Nephron (organoid): Measurements from ENCODE around the gene PCBD1.

Source experiments
- H3K27ac Mint-ChIP-seq, 3 experiments: 2 replicates each; pipeline ENCODE4 v1.8.0; 2020; ENCODE audit warnings: mixed read lengths in 3 of 3, mild to moderate bottlenecking in 2 of 3, moderate library complexity in 1 of 3
- H3K27me3 Mint-ChIP-seq: 2 replicates; pipeline ENCODE4 v1.8.0; 2021; ENCODE audit warnings: low read depth, mild to moderate bottlenecking, moderate library complexity, mixed read lengths
- H3K36me3 Mint-ChIP-seq: 2 replicates; pipeline ENCODE4 v1.8.0; 2020; ENCODE audit warnings: low read depth, mixed read lengths
- H3K4me1 Mint-ChIP-seq: 2 replicates; pipeline ENCODE4 v1.8.0; 2020; ENCODE audit warnings: mixed read lengths
- H3K4me3 Mint-ChIP-seq, 3 experiments: 2 replicates each; pipeline ENCODE4 v1.8.0; 2020; ENCODE audit warnings: mild to moderate bottlenecking in 3 of 3, mixed read lengths in 3 of 3, moderate library complexity in 2 of 3
- H3K9me3 Mint-ChIP-seq: 2 replicates; pipeline ENCODE4 v1.8.0; 2020; ENCODE audit warnings: mixed read lengths
- CTCF ChIP-seq, 3 experiments: fragments of 200-600 bp; sonication (generic); IDR thresholded peaks; one replicate each; pipeline ENCODE4 v1.5.0; 2021; ENCODE audit warnings: antibody characterized with exemption in 3 of 3; ENCODE audit not compliant: unreplicated experiment in 3 of 3

The PCBD1 gene

GRCh38 chr10:70886921-70887665, 1.3 kb downstream of the PCBD1 start:
- H3K36me3 Mint-ChIP-seq: peaks cover 27% of the 10 kb centered on the region
- H3K27ac Mint-ChIP-seq: peak overlapping the region in 2 of 3 experiments; percentile 48 to 83
- H3K9me3 Mint-ChIP-seq: no peaks in the 10 kb centered on the region
- peak overlapping the region; percentile 83 to 85 (median 84) for H3K4me3 Mint-ChIP-seq
- H3K27me3 Mint-ChIP-seq: no peaks in the 10 kb centered on the region
- peaks cover 38% of the 10 kb centered on the region for H3K4me1 Mint-ChIP-seq
- no peak for TF ChIP-seq CTCF (IDR thresholded peaks at IDR 0.05; ENCODE audit: unreplicated experiment in 3 of 3)

GRCh38 chr10:70885931-70886903, 2.1 kb downstream of the PCBD1 start:
- TF ChIP-seq CTCF (IDR thresholded peaks at IDR 0.05; ENCODE audit: unreplicated experiment in 3 of 3): no peak
- Mint-ChIP-seq H3K4me1 (peaks cover 29% of the 10 kb centered on the region), H3K4me3 (peak overlapping the region; percentile 50 to 85 (median 84)), H3K27ac (no peak overlapping the region), H3K27me3 (no peaks in the 10 kb centered on the region), H3K36me3 (peaks cover 32% of the 10 kb centered on the region), H3K9me3 (no peaks in the 10 kb centered on the region)

GRCh38 chr10:70885481-70885880, 2.9 kb downstream of the PCBD1 start:
- Mint-ChIP-seq H3K4me3 (peak overlapping the region in 1 of 3 experiments; percentile 28), H3K36me3 (peaks cover 32% of the 10 kb centered on the region), H3K27me3 (no peaks in the 10 kb centered on the region), H3K27ac (no peak overlapping the region), H3K9me3 (no peaks in the 10 kb centered on the region), H3K4me1 (peaks cover 22% of the 10 kb centered on the region)
- TF ChIP-seq CTCF (IDR thresholded peaks at IDR 0.05; ENCODE audit: unreplicated experiment in 3 of 3): no peak

- TF ChIP-seq CTCF (IDR thresholded peaks at IDR 0.05; ENCODE audit: unreplicated experiment in 3 of 3): no peak
- Mint-ChIP-seq H3K9me3 (no peaks in the 10 kb centered on the region), H3K4me3 (no peak overlapping the region), H3K27ac (no peak overlapping the region), H3K4me1 (peaks cover 17% of the 10 kb centered on the region), H3K27me3 (no peaks in the 10 kb centered on the region), H3K36me3 (peaks cover 35% of the 10 kb centered on the region)
Measured at GRCh38 chr10:70884741-70885140, 3.6 kb downstream of the PCBD1 start.

- Mint-ChIP-seq H3K36me3 (peaks cover 68% of the 10 kb centered on the region), H3K9me3 (no peaks in the 10 kb centered on the region), H3K4me3 (no peak overlapping the region), H3K27me3 (no peaks in the 10 kb centered on the region), H3K27ac (no peak overlapping the region), H3K4me1 (no peaks in the 10 kb centered on the region)
- peak; percentile 88 to 94 (median 94) for TF ChIP-seq CTCF (IDR thresholded peaks at IDR 0.05; ENCODE audit: unreplicated experiment in 3 of 3)
Measured at GRCh38 chr10:70880077-70880534, 8.3 kb downstream of the PCBD1 start.
